ENCODE data around the gene GRIP2. TPM values are rescaled to one million over a fixed set of nuclear protein-coding genes. Genes with fewer than 3 reads are reported as not detected.
A peak's percentile ranks its signal among the peaks of the same experiment; 100 is the strongest.

Gene GRIP2
- total RNA-seq, 2 experiments from 2014 or later = not detected

GRCh38 chr3:14487821-14488220 is 52.3 kb downstream of the GRIP2 start:
- Mint-ChIP-seq H3K27ac (no peak overlapping the region), H3K4me1 (ENCODE audit: low read depth) (no peaks in the 10 kb centered on the region), H3K36me3 (ENCODE audit: low read depth) (peaks cover 14% of the 10 kb centered on the region), H3K4me3 (no peak overlapping the region), H3K9me3 (no peaks in the 10 kb centered on the region), H3K27me3 (no peaks in the 10 kb centered on the region)
- ChIA-PET POLR2A (interaction anchor here (1.5 kb wide), 1 partner anchor 20 kb away, joined by 3 read pairs; no protein-coding TSS in a partner anchor), CTCF (no interaction called here)
- intact Hi-C loops (cut with micrococcal nuclease) = no loop called here
- no peak for TF ChIP-seq CTCF (IDR thresholded peaks at IDR 0.05)
- no peak for ATAC-seq
- DNase-seq = no peak

DNA sequence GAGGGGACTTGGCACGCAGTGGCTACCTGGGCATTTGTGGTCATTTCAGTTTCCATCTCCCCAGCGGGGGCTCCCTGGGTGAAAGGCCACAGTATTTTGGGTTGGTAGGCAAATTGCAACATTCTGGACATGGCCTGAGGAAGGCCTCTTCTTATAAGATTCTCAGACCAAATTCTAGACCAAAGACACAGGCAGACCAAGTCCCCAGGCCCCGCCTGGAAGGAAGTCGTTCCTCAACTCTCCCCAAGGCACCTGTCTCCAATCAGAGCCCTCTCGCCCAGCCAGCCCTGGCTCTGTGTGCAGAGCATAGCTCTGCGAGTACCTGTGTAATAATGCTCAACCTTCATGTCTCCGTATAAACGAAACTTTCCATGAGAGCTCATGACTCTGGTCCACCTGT is 53.1 kb downstream of the GRIP2 start:
- no peak for DNase-seq
- no peak for ATAC-seq
- POLR2A ChIA-PET = interaction anchor here (1.5 kb wide), 1 partner anchor 21 kb away, joined by 3 read pairs; no protein-coding TSS in a partner anchor

DNA sequence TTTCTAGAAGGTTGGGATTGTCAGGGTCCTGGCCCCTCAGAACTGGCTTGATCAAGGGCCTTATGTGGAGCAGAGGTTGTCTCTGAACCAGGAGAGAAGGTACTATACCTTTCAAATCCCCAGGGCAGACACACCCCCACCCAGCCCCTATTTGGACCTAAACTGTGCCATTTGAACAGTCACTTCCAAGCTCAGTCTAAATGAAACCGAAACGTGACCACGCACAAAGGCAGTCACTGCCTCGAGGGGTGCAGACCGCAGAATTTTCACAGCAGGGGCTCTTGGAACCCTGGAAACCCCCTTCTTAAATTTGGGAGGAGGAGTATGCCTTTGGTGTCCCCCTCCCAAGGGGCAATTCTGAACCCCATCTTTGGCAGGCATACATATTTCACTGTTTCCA is 53.7 kb downstream of the GRIP2 start:
- Mint-ChIP-seq H3K27me3 (no peaks in the 10 kb centered on the region), H3K27ac (no peak overlapping the region), H3K36me3 (ENCODE audit: low read depth) (peaks cover 17% of the 10 kb centered on the region), H3K9me3 (no peaks in the 10 kb centered on the region), H3K4me1 (ENCODE audit: low read depth) (no peaks in the 10 kb centered on the region), H3K4me3 (no peak overlapping the region)
- no peak for TF ChIP-seq CTCF (IDR thresholded peaks at IDR 0.05)
- ChIA-PET POLR2A (interaction anchor here (1.5 kb wide), 1 partner anchor 22 kb away, joined by 3 read pairs; no protein-coding TSS in a partner anchor), CTCF (no interaction called here)
- DNase-seq = no peak
- intact Hi-C loops (cut with micrococcal nuclease) = no loop called here
- ATAC-seq = no peak

More for the DNA sequence above, 53.1 kb downstream of the GRIP2 start:
- Mint-ChIP-seq H3K4me1 (ENCODE audit: low read depth) (no peaks in the 10 kb centered on the region), H3K27me3 (no peaks in the 10 kb centered on the region), H3K4me3 (no peak overlapping the region), H3K9me3 (no peaks in the 10 kb centered on the region), H3K36me3 (ENCODE audit: low read depth) (peaks cover 14% of the 10 kb centered on the region), H3K27ac (no peak overlapping the region)
- TF ChIP-seq CTCF (IDR thresholded peaks at IDR 0.05) = no peak
- intact Hi-C loops (cut with micrococcal nuclease) = no loop called here
- CTCF ChIA-PET = no interaction called here

GRCh38 chr3:14485981-14486380 is 54.2 kb downstream of the GRIP2 start:
- Mint-ChIP-seq H3K4me1 (ENCODE audit: low read depth) (no peaks in the 10 kb centered on the region), H3K4me3 (no peak overlapping the region), H3K27ac (no peak overlapping the region), H3K9me3 (no peaks in the 10 kb centered on the region), H3K27me3 (no peaks in the 10 kb centered on the region), H3K36me3 (ENCODE audit: low read depth) (peaks cover 20% of the 10 kb centered on the region)
- intact Hi-C loops (cut with micrococcal nuclease) = no loop called here
- CTCF ChIA-PET = no interaction called here
- DNase-seq (no peak), ATAC-seq (no peak)
- no peak for TF ChIP-seq CTCF (IDR thresholded peaks at IDR 0.05)
- POLR2A ChIA-PET = no interaction called here

GRCh38 chr3:14484741-14485140 is 55.4 kb downstream of the GRIP2 start:
- POLR2A ChIA-PET = interaction anchor here (0.7 kb wide), 1 partner anchor 92 kb away, joined by 3 read pairs; no protein-coding TSS in a partner anchor
- no peak for TF ChIP-seq CTCF (IDR thresholded peaks at IDR 0.05)
- intact Hi-C loops (cut with micrococcal nuclease) = no loop called here
- ATAC-seq (no peak), DNase-seq (no peak)
- CTCF ChIA-PET = no interaction called here
- no peaks in the 10 kb centered on the region for H3K4me1 Mint-ChIP-seq (ENCODE audit: low read depth)
- no peaks in the 10 kb centered on the region for H3K9me3 Mint-ChIP-seq
- no peaks in the 10 kb centered on the region for H3K27me3 Mint-ChIP-seq
- H3K27ac Mint-ChIP-seq = peak overlapping the region; percentile 42
- H3K36me3 Mint-ChIP-seq (ENCODE audit: low read depth) = peaks cover 24% of the 10 kb centered on the region
- no peak overlapping the region for H3K4me3 Mint-ChIP-seq

Data from activated CD8-positive, alpha-beta T cell treated with anti-CD3 and anti-CD28 coated beads for 36 hours (primary cell).